HepG2 (cell line): ENCODE measurements around the gene RTF1. TPM values are rescaled to one million over a fixed set of nuclear protein-coding genes. Genes with fewer than 3 reads are reported as not detected.

Experiments
- ATAC-seq: fragments of 200-7000 bp; cut with Tn5 transposase; 3 replicates; pipeline ENCODE4 v1.9.1; 2020; ENCODE audit warnings: mild to moderate bottlenecking, moderate library complexity
- BruUV-seq: library from RNA; stranded (reverse); fragments of 400-500 nt; replicated peaks from 2 replicates; lab custom pipeline; 2021; lab: Mats Ljungman, UMichigan
- CTCF ChIA-PET: fragments of 300-600 bp; formaldehyde crosslinking; extraction: SDS; loops from one replicate; lab custom pipeline; 2021; ENCODE audit warnings: low total read pairs, inconsistent platforms, low intra/inter-chr PET ratio; lab: Yijun Ruan, JAX
- POLR2A ChIA-PET: fragments of 350-600 bp; sonication (Branson Sonifier 250); formaldehyde crosslinking; loops from one replicate; lab custom pipeline; 2020; ENCODE audit warnings: antibody characterized with exemption, inconsistent platforms; lab: Yijun Ruan, JAX
- DNase-seq: peaks from one replicate; pipeline ENCODE4 v3.0.0-alpha.2; 2015; ENCODE audit warnings: low spot score
- FAIRE-seq: peaks from 3 replicates; lab custom pipeline; 2011; peaks lifted over from hg19 to GRCh38; lab: Jason Lieb, UNC
- H2AFZ ChIP-seq: one replicate; pipeline ENCODE4 v1.6.1; 2011; ENCODE audit warnings: low read length, inconsistent platforms
- H3K27ac ChIP-seq: fragments of 300-600 bp; 3 replicates; pipeline ENCODE4 v1.8.0; 2011; ENCODE audit warnings: mixed run types, mild to moderate bottlenecking, mixed read lengths, low read length, inconsistent platforms; ENCODE audit not compliant: insufficient read depth; ENCODE audit errors: extremely low read length
- H3K27me3 ChIP-seq, 2 experiments: fragments of 200-600 bp in 1 of 2; 2 replicates in 1 of 2; 3 replicates in 1 of 2; pipeline versions ENCODE4 v1.6.0 to v1.8.0; 2011; ENCODE audit warnings: low read length in 2 of 2, mild to moderate bottlenecking in 2 of 2, moderate library complexity in 2 of 2, inconsistent platforms in 1 of 2; ENCODE audit not compliant: insufficient read depth in 2 of 2, control insufficient read depth in 1 of 2
- H3K36me3 ChIP-seq, 2 experiments: fragments of 200-600 bp in 1 of 2; replicated peaks in 1 of 2; 2 replicates in 1 of 2; 3 replicates in 1 of 2; pipeline versions ENCODE4 v1.5.1 to v1.8.0; 2011; ENCODE audit warnings: low read length in 2 of 2, inconsistent platforms in 1 of 2; ENCODE audit not compliant: insufficient read depth in 2 of 2, control insufficient read depth in 1 of 2
- H3K4me1 ChIP-seq: 2 replicates; pipeline ENCODE4 v1.5.1; 2012; ENCODE audit warnings: low read length, inconsistent platforms; ENCODE audit not compliant: insufficient read depth
- H3K4me2 ChIP-seq: 2 replicates; pipeline ENCODE4 v1.6.0; 2011; ENCODE audit warnings: low read depth, low read length, inconsistent platforms
- H3K4me3 ChIP-seq, 3 experiments: fragments of 200-600 bp in 1 of 3; sonication (generic), shearing (Covaris generic) in 1 of 3; replicated peaks in 1 of 3; 2 replicates each; pipeline ENCODE4 v1.5.1; 2011 to 2016; ENCODE audit warnings: low read length in 3 of 3, inconsistent platforms in 2 of 3, low read depth in 2 of 3, mild to moderate bottlenecking in 2 of 3, control low read depth in 1 of 3, mixed read lengths in 1 of 3; ENCODE audit not compliant: insufficient read depth in 1 of 3
- H3K79me2 ChIP-seq: one replicate; pipeline ENCODE4 v1.6.1; 2011; ENCODE audit warnings: low read length, inconsistent platforms; ENCODE audit not compliant: insufficient read depth
- H3K9ac ChIP-seq: 2 replicates; pipeline ENCODE4 v1.6.0; 2011; ENCODE audit warnings: mild to moderate bottlenecking, low read depth, low read length, inconsistent platforms; ENCODE audit not compliant: insufficient read depth
- H3K9me3 ChIP-seq: 2 replicates; pipeline ENCODE4 v1.5.1; 2012; ENCODE audit warnings: mild to moderate bottlenecking, low read length
- H4K20me1 ChIP-seq: 2 replicates; pipeline ENCODE4 v1.6.0; 2011; ENCODE audit warnings: inconsistent platforms, mild to moderate bottlenecking, low read length, moderate library complexity; ENCODE audit not compliant: insufficient read depth
- AGO2 ChIP-seq: fragments of 200-400 bp; formaldehyde crosslinking; optimal IDR thresholded peaks from 2 replicates; pipeline ENCODE3; 2017; ENCODE audit warnings: mild to moderate bottlenecking, low read depth, low read length, moderate library complexity
- HNRNPL ChIP-seq: fragments of 200-400 bp; formaldehyde crosslinking; IDR thresholded peaks from 2 replicates; pipeline ENCODE4 v1.6.1; 2017; ENCODE audit warnings: mild to moderate bottlenecking, low read depth, low read length
- NFATC3 ChIP-seq: sonication (generic); formaldehyde crosslinking; IDR thresholded peaks from 2 replicates; pipeline ENCODE4 v1.5.1; 2020; ENCODE audit warnings: mild to moderate bottlenecking, missing genetic modification reagents
- PCBP2 ChIP-seq: fragments of 200-400 bp; formaldehyde crosslinking; optimal IDR thresholded peaks from 2 replicates; pipeline ENCODE3; 2018; ENCODE audit warnings: low read length, low read depth; ENCODE audit not compliant: poor library complexity, severe bottlenecking
- RXRB ChIP-seq: IDR thresholded peaks from 2 replicates; pipeline ENCODE4 v1.6.1; 2016; ENCODE audit warnings: borderline replicate concordance, missing genetic modification reagents, missing compliant biosample characterization
- WGBS: methylation state at CpG from one replicate; pipeline ENCODE4 v1.1.6; 2017; ENCODE audit warnings: low lambda C conversion rate; 5-methylcytosine and 5-hydroxymethylcytosine counted together
- in situ Hi-C: cut with HindIII; loops from 2 replicates; pipeline ENCODE4 v1.10.0; 2017; ENCODE audit warnings: low pct_unique_long_range_greater_than_20kb; ENCODE audit not compliant: extremely low pct_ligation_motif_present
- intact Hi-C: fragments of 100-400 bp; cut with micrococcal nuclease; formaldehyde crosslinking; loops from one replicate; pipeline ENCODE4 v1.10.0; 2022; ENCODE audit not compliant: unreplicated experiment
- polyA plus RNA-seq, 8 experiments: library from polyadenylated mRNA; depleted of rRNA in 3 of 8; stranded (reverse) in 7 of 8; unstranded in 1 of 8; fragments of >200 nt; fragmentation: Illumina TruSeq in 4 of 8; extraction: Trizol in 4 of 8; gene quantifications; 2 replicates each; pipeline versions ENCODE4 v1.2.1 to v1.2.3, GENCODE V29; 2011 to 2016; ENCODE audit warnings: low read depth in 4 of 8, missing spikeins in 1 of 8, mixed read lengths in 1 of 8; ENCODE audit not compliant: insufficient read depth in 1 of 8
- total RNA-seq, 5 experiments: library from RNA; depleted of rRNA; stranded (reverse); fragments of >200 nt; fragmentation: Illumina TruSeq; extraction: Trizol; gene quantifications; 2 replicates each; pipeline ENCODE4 v1.2.3, GENCODE V29; 2016; ENCODE audit warnings: low read depth in 1 of 5
- TF ChIP-seq, protein P1 (sequence below): sonication (generic); IDR thresholded peaks from 2 replicates; pipeline ENCODE4 v1.6.1; 2016; ENCODE audit warnings: low read depth, borderline replicate concordance
- TF ChIP-seq, protein P2 (sequence below): IDR thresholded peaks from 2 replicates; pipeline ENCODE4 v1.6.1; 2016; ENCODE audit warnings: missing genetic modification reagents, missing compliant biosample characterization
- TF ChIP-seq, protein P3 (sequence below): sonication (generic); formaldehyde crosslinking; conservative IDR thresholded peaks from 2 replicates; pipeline ENCODE4 v1.5.0; 2020; ENCODE audit warnings: missing genetic modification reagents

RTF1 gene
- total and polyA plus RNA-seq, 2 of the 13 experiments (the other 11 are each of a cell fraction or from before 2014, with no cell fraction given): 13.9 to 17.9 TPM

DNA sequence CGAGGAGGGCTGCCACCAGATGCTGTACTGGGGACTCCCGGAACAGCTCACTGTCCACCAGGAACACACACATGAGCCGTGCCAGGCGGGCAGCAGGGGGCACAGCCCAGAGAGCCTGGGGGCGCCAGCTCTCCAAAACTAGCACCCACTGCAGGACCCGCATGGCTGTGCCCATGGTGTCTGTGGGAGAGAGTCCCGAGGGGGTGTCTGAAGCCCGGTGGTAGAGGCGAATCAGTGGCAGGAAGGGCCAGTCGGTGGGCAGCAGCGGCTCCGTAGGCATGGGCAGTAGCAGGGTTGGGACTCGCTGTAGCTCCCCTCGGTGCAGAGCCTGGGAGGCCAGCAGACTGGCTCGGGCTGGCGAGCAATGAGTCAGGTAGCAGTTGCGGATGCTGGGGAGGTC, 103.7 kb downstream of the RTF1 start:
- Histone ChIP-seq H3K36me3 (peaks cover 0 to 3% of the 10 kb centered on the region in 2 experiments; a peak in 3 of 5 replicates), H3K4me3 (no peak overlapping the region), H3K4me2 (no peak overlapping the region), H3K4me1 (peaks cover 18% of the 10 kb centered on the region), H4K20me1 (no peaks in the 10 kb centered on the region), H3K9me3 (no peaks in the 10 kb centered on the region), H3K79me2 (no peaks in the 10 kb centered on the region), H3K9ac (no peak overlapping the region), H3K27me3 (no peaks in the 10 kb centered on the region), H2AFZ (no peak overlapping the region), H3K27ac (no peak overlapping the region)
- FAIRE-seq (no peak), ATAC-seq (no peak), DNase-seq (no peak)
- ChIA-PET POLR2A (no interaction called here), CTCF (no interaction called here)
- 100% methylated on average over 3 of the region's 17 CpGs for WGBS
- intact Hi-C loops: no loop called here
- in situ Hi-C loops: no loop called here
- TF ChIP-seq RXRB (CRISPR knock-in tag): no peak
- no peak for TF ChIP-seq NFATC3 (CRISPR knock-in tag)
- peak; percentile 35 for TF ChIP-seq AGO2
- 0 out of 2 replicates have a peak, but pooled peaks have one; percentile 52 for TF ChIP-seq HNRNPL
- TF ChIP-seq, protein P1, sequence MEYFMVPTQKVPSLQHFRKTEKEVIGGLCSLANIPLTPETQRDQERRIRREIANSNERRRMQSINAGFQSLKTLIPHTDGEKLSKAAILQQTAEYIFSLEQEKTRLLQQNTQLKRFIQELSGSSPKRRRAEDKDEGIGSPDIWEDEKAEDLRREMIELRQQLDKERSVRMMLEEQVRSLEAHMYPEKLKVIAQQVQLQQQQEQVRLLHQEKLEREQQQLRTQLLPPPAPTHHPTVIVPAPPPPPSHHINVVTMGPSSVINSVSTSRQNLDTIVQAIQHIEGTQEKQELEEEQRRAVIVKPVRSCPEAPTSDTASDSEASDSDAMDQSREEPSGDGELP: no peak
- TF ChIP-seq, protein P2, sequence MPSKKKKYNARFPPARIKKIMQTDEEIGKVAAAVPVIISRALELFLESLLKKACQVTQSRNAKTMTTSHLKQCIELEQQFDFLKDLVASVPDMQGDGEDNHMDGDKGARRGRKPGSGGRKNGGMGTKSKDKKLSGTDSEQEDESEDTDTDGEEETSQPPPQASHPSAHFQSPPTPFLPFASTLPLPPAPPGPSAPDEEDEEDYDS (CRISPR knock-in tag): no peak
- no peak for TF ChIP-seq PCBP2
- TF ChIP-seq, protein P3, sequence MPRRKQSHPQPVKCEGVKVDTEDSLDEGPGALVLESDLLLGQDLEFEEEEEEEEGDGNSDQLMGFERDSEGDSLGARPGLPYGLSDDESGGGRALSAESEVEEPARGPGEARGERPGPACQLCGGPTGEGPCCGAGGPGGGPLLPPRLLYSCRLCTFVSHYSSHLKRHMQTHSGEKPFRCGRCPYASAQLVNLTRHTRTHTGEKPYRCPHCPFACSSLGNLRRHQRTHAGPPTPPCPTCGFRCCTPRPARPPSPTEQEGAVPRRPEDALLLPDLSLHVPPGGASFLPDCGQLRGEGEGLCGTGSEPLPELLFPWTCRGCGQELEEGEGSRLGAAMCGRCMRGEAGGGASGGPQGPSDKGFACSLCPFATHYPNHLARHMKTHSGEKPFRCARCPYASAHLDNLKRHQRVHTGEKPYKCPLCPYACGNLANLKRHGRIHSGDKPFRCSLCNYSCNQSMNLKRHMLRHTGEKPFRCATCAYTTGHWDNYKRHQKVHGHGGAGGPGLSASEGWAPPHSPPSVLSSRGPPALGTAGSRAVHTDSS (CRISPR knock-in tag): no peak
- BruUV-seq: no TSS peak
